Endothelial cell of umbilical vein (primary cell): ENCODE results near the gene CD164L2.

Experiments
- CTCF ChIP-seq, 2 donors: IDR thresholded peaks; 1 replicate in 1 of 2; 2 replicates in 1 of 2; pipeline ENCODE4 v1.5.1; 2011; ENCODE audit warnings: low read length in 2 of 2, mild to moderate bottlenecking in 2 of 2, moderate library complexity in 2 of 2, control low read depth in 1 of 2, inconsistent platforms in 1 of 2, low read depth in 1 of 2; ENCODE audit not compliant: insufficient read depth in 1 of 2; ENCODE audit errors: extremely low read depth in 1 of 2
- POLR2AphosphoS5 ChIP-seq: IDR thresholded peaks from 2 replicates; pipeline ENCODE4 v1.6.1; 2012; ENCODE audit warnings: low read depth, mild to moderate bottlenecking, control low read depth, low read length, moderate library complexity; ENCODE audit not compliant: insufficient read depth

GRCh38 chr1:27351541-27352107 is 31.5 kb downstream of the CD164L2 start:
- no peak for TF ChIP-seq CTCF (IDR thresholded peaks at IDR 0.05; ENCODE audit: extremely low read depth in 1 of 2, insufficient read depth in 1 of 2, low read depth in 1 of 2, low read length in 2 of 2)
- no peak for TF ChIP-seq POLR2AphosphoS5
